Posterior cingulate gyrus (tissue), 11 donors: ENCODE measurements around the gene TNIP1.

Source experiments
- DNase-seq, 10 donors: peaks; one replicate each; pipeline versions ENCODE4 v3.0.0 to v3.0.0-alpha.2; 2020 to 2021; ENCODE audit warnings: mixed read lengths in 3 of 10
- intact Hi-C: fragments of 100-400 bp; cut with DNase I; formaldehyde crosslinking; loops from one replicate; pipeline ENCODE4 v1.15.1; 2023

The TNIP1 gene

DNA sequence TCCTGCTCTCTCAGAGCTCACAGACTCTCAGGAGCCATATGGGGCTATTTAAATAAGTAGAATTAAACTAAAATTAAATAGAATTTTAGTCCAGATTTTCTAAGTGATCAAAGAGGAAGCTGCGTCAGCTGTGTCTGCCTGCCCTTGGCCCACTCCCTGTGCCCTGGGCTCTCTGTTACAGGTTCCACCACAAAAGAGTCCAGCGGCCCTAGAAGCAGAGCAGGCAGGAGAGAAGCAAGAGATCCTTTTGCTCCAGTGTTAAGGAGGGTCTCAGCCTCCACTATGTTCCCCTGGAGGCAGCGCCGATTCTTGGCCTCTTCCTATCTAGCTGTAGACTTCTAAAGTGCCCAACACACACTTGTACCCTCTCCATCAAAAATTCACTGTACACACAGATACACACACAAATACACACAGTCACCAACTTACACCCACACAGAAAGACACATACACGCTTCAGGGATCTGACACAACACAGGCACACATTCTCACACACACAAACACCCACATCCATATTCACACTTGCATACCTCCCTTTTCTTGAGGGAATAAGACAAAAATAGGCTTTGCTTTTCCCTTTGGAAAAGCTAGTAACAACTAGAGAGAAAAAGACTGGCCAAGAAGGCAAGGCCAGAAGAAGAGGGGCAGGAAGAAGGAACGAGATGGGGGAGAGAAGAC is 5.5 kb upstream of the TNIP1 start:
- intact Hi-C loops: no loop called here
- peak in 1 of 10 donors; percentile 21 for DNase-seq

- intact Hi-C loops: no loop called here
- DNase-seq: peak in 1 of 10 donors; percentile 57
Observed at GRCh38 chr5:151085517-151086041, 4.7 kb upstream of the TNIP1 start.

DNA sequence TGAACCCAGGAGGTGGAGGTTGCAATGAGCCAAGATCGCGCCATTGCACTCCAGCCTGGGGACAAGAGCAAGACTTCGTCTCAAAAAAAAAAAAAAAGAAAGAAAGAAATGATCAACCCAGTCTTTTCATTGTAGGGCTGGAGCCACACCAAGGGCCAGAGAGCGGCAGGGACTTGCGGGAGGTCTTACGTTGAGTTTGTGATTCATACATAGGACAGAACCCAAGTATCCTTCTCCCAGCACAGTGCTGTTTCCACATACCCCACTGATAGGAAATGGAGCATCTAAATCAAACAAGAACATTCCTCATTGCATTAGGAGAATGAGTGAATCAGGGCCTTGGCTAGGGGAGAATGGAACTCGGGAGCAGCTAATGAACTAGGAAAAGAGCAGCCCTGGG is 3.5 kb upstream of the TNIP1 start:
- intact Hi-C loops: no loop called here
- peak in 2 of 10 donors; percentile 24 to 36 for DNase-seq

DNA sequence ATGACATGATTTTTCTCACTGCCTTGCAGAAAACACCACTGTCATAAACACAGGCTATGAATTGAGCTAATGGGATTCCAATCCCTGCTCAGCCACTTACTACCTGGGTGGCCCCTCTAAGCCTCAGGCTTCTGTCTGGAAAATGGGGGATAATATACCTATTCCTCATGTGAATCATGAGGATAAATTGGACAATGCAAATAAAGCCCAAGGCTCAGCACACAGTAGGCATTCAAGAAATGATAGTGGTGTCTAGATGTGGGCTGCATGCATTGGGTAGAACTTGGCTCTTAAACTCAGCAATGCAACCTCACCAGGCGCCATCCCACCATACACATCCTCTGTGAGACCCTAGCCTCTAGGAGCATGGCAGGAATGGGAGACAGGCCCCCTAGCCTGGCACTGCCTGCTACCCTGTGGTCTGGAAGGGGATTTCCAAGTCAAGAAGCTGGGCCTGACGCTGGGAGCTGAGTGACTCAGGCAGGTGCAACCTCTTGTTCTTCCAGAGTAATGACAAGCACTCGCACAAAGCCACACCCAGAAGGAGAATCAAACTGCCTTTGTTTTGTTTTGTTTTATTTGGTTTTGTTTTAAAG is 2.3 kb upstream of the TNIP1 start:
- intact Hi-C loops: no loop called here
- peak in 2 of 10 donors; percentile 47 to 65 for DNase-seq

- intact Hi-C loops: no loop called here
- DNase-seq: peak in 2 of 10 donors; percentile 40 to 53
Observed at GRCh38 chr5:151082282-151082902, 1.6 kb upstream of the TNIP1 start.

- intact Hi-C loops: no loop called here
- DNase-seq: peak in 2 of 10 donors; percentile 32 to 36
Observed at GRCh38 chr5:151081431-151082281, 822 bp upstream of the TNIP1 start.

DNA sequence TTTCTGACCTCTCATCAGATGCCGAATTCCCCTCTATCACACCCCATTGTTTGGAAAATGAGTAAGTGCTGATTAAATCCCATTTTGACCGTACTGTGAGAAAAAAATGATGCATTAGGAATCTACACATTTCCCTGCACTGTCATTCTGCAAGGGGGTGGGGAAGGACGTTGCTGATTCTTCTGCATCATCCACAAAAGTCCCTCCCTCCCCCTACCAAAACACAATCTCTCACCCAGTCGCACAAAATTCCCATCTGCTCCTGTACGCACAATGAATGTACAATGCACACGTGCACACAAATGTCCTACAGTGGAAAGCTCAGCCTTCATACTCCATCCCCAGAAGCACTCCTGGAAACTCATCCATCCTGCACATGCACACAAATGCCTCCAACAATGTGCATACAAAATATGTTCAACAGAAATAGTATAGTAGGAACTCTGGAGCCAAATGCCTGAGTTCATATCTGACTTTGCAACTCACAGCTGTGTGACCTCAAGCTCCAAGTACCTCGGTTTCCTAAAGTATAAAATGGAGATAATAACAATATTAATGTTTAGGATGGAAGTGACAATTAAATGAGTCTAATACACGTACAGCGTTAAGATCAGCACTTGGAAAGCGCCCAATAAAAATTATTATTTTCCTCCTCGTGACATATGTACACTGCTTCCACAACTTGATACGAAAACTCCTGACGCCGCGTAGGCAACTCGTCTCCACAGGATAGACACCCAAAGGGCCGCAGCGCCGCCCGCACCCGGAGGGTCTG is 809 bp downstream of the TNIP1 start:
- DNase-seq: peak in 1 of 10 donors; percentile 2
- intact Hi-C loops: no loop called here

- intact Hi-C loops: no loop called here
- peak in 1 of 10 donors; percentile 56 for DNase-seq
Observed at GRCh38 chr5:151078490-151079262, 2.2 kb downstream of the TNIP1 start.

GRCh38 chr5:151077967-151078366 is 2.9 kb downstream of the TNIP1 start:
- intact Hi-C loops: no loop called here

GRCh38 chr5:151077419-151077818 is 3.4 kb downstream of the TNIP1 start:
- intact Hi-C loops: no loop called here
- DNase-seq: peak in 1 of 10 donors; percentile 22

More at GRCh38 chr5:151077967-151078366, 2.9 kb downstream of the TNIP1 start:
- no peak for DNase-seq

GRCh38 chr5:151076616-151077015 is 4.2 kb downstream of the TNIP1 start:
- DNase-seq: peak in 1 of 10 donors; percentile 45
- intact Hi-C loops: no loop called here

DNA sequence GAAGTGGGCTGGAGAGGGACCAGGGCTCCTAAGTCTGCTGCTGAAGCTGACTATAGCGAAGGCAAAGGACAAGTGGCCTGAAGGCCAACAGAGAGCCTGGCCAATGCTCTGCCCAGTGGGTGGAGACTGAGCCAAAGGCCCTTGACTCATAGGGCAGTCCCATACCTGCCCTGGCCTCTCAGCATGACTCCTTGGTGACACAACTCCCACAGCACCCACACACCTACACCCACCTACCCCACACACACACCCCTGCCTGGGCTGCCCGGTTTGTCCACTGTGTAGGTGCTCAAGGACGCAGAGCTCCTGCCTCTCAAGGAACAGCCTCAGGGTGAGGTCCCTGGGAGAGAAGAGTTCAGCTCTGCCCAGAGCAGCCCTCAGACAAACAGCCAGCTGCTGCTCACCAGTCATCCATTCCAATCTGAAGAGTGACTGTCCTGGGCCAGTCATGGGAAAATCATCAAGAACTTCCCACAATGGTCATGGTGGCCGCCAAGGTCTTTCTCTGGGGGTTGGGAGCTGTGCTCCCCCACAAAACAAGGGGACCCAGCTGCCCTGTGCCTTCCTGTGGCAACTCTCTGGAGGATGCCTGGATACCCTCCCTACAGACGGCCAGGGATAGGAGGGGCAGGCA is 5.0 kb downstream of the TNIP1 start:
- intact Hi-C loops: no loop called here
- peak in 1 of 10 donors; percentile 48 for DNase-seq

DNA sequence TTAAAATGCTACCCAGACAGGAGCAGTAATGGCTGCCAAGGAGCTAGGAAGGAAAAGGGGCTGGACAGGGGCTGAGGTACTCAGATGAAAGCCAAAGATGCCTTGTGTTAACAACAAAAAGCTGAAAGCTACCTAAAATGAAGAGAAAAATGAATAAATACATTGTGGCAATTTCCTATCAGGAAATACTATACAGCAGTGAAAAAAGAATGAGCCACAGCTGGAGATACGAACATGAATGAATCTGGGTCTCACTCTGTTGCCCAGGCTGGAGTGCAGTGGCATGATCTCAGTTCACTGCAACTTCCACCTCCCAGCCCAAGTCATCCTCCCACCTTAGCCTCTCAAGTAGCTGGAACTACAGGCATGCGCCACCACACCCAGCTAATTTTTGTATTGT is 6.3 kb downstream of the TNIP1 start:
- intact Hi-C loops: no loop called here

DNA sequence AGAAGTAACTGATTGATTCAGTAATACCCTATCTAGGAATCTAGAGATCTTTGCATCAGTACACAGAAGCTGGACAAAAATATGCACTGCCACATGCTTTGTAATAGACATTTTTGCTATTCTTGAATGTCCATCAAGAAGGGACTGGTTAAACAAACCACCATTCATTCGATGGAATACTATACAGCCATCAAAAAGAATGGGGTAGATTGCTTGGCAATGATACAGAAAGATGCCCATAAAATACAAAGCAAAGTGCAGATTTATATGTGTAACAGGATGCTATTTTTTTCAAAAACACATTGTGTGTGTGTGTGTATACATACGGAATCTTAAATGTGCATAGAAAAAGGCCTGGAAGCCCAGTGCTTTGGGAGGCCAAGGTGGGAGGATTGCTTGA is 7.6 kb downstream of the TNIP1 start:
- DNase-seq: no peak
- intact Hi-C loops: no loop called here

More for the DNA sequence above, 6.3 kb downstream of the TNIP1 start:
- DNase-seq: peak in 1 of 10 donors; percentile 6

DNA sequence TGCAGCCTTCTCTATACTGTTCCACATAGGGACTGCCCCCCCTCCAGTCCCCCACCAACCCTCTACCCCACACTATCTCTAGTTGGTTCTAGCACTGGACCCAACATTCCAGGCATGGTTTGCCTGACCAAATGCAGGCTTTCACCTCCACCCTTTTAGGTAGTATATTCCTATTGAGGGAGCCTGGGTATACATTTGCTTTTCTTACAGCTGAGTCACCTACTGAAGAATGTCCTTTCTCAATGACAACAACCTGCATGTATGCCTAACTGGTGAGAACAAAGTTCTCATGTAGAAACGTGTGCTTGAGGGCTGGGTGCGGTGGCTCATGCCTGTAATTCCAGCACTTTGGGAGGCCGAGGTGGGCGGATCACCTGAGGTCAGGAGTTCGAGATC is 8.2 kb downstream of the TNIP1 start:
- DNase-seq: peak in 1 of 10 donors; percentile 16
- intact Hi-C loops: no loop called here

DNA sequence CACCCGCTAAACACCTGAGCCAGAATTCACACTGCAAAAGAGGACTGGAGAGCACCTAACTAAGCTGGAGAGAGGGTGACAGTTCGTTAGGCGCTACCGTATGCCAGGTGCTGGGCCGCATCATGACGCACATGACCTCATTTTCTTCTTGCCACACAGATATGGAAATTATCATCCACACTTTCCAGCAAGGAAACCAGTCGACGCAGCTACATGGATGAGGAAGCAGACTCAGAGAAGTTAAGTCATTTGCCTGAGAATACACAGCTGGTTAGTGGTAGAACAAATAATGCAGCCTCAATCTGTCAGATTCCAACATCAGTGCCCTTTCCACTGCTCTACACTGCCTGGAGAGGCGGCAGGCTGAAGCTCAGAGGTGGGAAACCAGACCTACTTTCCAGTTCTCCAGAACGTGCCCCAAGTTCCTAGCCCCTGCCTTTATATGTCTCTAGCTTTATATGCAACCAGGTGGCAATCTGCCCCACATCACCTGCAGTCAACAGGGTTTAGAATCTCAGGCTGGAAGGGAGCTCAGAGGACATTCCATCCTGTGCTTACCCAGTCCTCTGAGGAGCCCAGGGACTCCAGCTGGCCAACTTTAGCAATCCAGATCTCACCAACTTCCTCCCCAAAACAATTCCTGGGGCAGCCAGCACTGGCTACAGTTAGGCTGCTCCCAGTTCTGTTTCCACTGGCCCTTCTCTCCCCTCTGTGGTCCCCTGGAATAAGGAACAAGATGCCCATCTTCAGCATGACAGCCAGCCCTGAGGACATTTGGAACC is 8.8 kb downstream of the TNIP1 start:
- intact Hi-C loops: no loop called here
- DNase-seq: peak in 1 of 10 donors; percentile 21

- intact Hi-C loops: no loop called here
Observed at GRCh38 chr5:151071021-151071420, 9.8 kb downstream of the TNIP1 start.

DNA sequence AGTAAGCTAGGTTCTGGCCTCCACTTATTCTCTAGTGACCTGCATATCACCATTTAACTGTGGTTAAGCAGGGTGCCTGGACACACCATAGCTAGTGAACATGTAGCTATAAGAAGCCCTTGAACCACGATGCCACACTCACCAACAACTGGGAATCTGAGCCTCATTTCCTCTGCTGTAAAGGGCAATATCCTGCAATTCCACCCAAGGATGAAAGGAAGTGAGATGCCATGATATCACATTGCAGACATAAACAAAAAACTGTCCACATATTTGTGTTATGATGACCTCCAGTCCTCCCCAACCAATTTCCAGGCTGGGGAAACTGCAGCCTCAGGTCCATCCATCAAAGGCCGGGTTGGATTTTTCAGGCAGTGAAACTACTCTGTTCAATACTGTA is 10.4 kb downstream of the TNIP1 start:
- intact Hi-C loops: no loop called here
- DNase-seq: no peak

More at GRCh38 chr5:151071021-151071420, 9.8 kb downstream of the TNIP1 start:
- peak in 2 of 10 donors; percentile 12 to 27 for DNase-seq
